Kidney (tissue), 14 donors: ENCODE measurements around the gene IQGAP3. TPM values are rescaled to one million over a fixed set of nuclear protein-coding genes. Genes with fewer than 3 reads are reported as not detected.
A peak's percentile ranks its signal among the peaks of the same experiment; 100 is the strongest.

Experiments used
- DNase-seq, 5 donors: peaks; one replicate each; pipeline ENCODE4 v3.0.0-alpha.2; 2013 to 2020
- FAIRE-seq: peaks from 2 replicates; lab custom pipeline; 2012; peaks lifted over from hg19 to GRCh38; lab: Jason Lieb, UNC
- H3K27ac ChIP-seq, 2 donors: one replicate each; pipeline ENCODE4 v1.7.0; 2013; ENCODE audit warnings: low read depth in 2 of 2, low read length in 2 of 2, inconsistent platforms in 1 of 2
- H3K27me3 ChIP-seq: one replicate; pipeline ENCODE4 v1.7.1; 2013; ENCODE audit warnings: low read length, inconsistent platforms; ENCODE audit not compliant: control insufficient read depth, insufficient read depth
- H3K36me3 ChIP-seq, 3 donors: one replicate each; pipeline versions ENCODE4 v1.7.0 to v1.7.1; 2013; ENCODE audit warnings: low read length in 3 of 3, control low read depth in 1 of 3, inconsistent platforms in 1 of 3; ENCODE audit not compliant: insufficient read depth in 3 of 3, control insufficient read depth in 2 of 3
- H3K4me1 ChIP-seq, 3 donors: one replicate each; pipeline versions ENCODE4 v1.7.0 to v1.7.1; 2013; ENCODE audit warnings: low read length in 3 of 3, inconsistent platforms in 1 of 3, low read depth in 1 of 3; ENCODE audit not compliant: control insufficient read depth in 2 of 3, insufficient read depth in 2 of 3
- H3K4me3 ChIP-seq, 3 donors: one replicate each; pipeline versions ENCODE4 v1.7.0 to v1.8.1; 2013; ENCODE audit warnings: low read length in 3 of 3, control low read depth in 1 of 3, inconsistent platforms in 1 of 3
- H3K9ac ChIP-seq, 3 donors: one replicate each; pipeline versions ENCODE4 v1.7.0 to v1.7.1; 2013; ENCODE audit warnings: low read length in 3 of 3, control low read depth in 1 of 3, inconsistent platforms in 1 of 3
- H3K9me3 ChIP-seq, 3 donors: one replicate each; pipeline versions ENCODE4 v1.7.0 to v1.7.1; 2013; ENCODE audit warnings: low read length in 3 of 3, control low read depth in 1 of 3, inconsistent platforms in 1 of 3; ENCODE audit not compliant: control insufficient read depth in 2 of 3, insufficient read depth in 1 of 3
- intact Hi-C: fragments of 100-400 bp; cut with DNase I; formaldehyde crosslinking; loops from one replicate; pipeline ENCODE4 v1.11.1; 2022
- polyA plus RNA-seq: library from polyadenylated mRNA; stranded (reverse); fragments of 350-450 nt; fragmentation: Illumina TruSeq; extraction: RNeasy Lipid Tissue Mini Kit (QIAGEN cat#74804); gene quantifications from one replicate; pipeline ENCODE4 v1.2.3, GENCODE V29; 2014; ENCODE audit warnings: low read depth, low replicate concordance; ENCODE audit not compliant: insufficient read depth
- total RNA-seq: library from RNA; stranded (reverse); fragmentation: NEBNext Ultra II Directional; extraction: Animal tissue kit (Norgen Biotek cat#: 25700); gene quantifications from one replicate; pipeline ENCODE4 v1.2.1, GENCODE V29; 2021
- TF ChIP-seq, protein P1 (sequence below): IDR thresholded peaks from 3 replicates; pipeline ENCODE4 v1.5.1; 2012; ENCODE audit warnings: mild to moderate bottlenecking, moderate library complexity, borderline replicate concordance; ENCODE audit not compliant: insufficient read depth; ENCODE audit errors: extremely low read depth
- donor health status: control.
- donor health status: control.
- donor health status: control.
- donor health status: control.
- donor health status: control.
- donor health status: DM: yes; HTN: yes; CAD: no.
- donor health status: Normal renal cell carcinoma (clear cell type).

Gene IQGAP3
- total and polyA plus RNA-seq, 2 donors from 2014 or later = 0.13 to 1.7 TPM

DNA sequence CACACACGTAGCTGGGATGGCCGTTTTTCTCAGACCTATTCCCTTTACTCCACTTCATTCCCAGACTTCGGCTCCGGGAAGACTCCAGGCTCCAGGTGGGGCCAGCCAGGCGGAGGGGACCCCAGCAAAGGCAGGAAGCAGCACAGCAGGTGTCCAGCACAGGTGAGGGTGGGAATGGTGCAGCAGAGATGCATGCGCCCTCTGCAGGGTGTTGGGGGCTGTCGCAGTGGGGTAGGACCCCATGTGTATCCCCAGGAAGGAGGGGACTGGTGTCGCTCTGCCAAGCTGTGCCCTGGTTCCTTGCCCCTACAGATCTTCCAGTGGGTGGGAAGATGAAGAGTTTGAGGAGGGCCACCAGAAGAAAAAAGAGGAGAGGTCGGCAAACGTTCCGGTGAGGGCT is 12.4 kb upstream of the IQGAP3 start:
- TF ChIP-seq, protein P1, sequence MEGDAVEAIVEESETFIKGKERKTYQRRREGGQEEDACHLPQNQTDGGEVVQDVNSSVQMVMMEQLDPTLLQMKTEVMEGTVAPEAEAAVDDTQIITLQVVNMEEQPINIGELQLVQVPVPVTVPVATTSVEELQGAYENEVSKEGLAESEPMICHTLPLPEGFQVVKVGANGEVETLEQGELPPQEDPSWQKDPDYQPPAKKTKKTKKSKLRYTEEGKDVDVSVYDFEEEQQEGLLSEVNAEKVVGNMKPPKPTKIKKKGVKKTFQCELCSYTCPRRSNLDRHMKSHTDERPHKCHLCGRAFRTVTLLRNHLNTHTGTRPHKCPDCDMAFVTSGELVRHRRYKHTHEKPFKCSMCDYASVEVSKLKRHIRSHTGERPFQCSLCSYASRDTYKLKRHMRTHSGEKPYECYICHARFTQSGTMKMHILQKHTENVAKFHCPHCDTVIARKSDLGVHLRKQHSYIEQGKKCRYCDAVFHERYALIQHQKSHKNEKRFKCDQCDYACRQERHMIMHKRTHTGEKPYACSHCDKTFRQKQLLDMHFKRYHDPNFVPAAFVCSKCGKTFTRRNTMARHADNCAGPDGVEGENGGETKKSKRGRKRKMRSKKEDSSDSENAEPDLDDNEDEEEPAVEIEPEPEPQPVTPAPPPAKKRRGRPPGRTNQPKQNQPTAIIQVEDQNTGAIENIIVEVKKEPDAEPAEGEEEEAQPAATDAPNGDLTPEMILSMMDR = no peak
- no peak overlapping the region for H3K27ac ChIP-seq
- H3K4me1 ChIP-seq = no peaks in the 10 kb centered on the region
- H3K9ac ChIP-seq = no peak overlapping the region
- H3K4me3 ChIP-seq = no peak overlapping the region
- H3K27me3 ChIP-seq = no peaks in the 10 kb centered on the region
- H3K9me3 ChIP-seq = no peaks in the 10 kb centered on the region
- DNase-seq (peak in 1 of 5 donors; percentile 19), FAIRE-seq (no peak)
- intact Hi-C loops = no loop called here
- H3K36me3 ChIP-seq = no peaks in the 10 kb centered on the region

- intact Hi-C loops = no loop called here
- FAIRE-seq = no peak
Observed at GRCh38 chr1:156583821-156584622, 11.7 kb upstream of the IQGAP3 start.

DNA sequence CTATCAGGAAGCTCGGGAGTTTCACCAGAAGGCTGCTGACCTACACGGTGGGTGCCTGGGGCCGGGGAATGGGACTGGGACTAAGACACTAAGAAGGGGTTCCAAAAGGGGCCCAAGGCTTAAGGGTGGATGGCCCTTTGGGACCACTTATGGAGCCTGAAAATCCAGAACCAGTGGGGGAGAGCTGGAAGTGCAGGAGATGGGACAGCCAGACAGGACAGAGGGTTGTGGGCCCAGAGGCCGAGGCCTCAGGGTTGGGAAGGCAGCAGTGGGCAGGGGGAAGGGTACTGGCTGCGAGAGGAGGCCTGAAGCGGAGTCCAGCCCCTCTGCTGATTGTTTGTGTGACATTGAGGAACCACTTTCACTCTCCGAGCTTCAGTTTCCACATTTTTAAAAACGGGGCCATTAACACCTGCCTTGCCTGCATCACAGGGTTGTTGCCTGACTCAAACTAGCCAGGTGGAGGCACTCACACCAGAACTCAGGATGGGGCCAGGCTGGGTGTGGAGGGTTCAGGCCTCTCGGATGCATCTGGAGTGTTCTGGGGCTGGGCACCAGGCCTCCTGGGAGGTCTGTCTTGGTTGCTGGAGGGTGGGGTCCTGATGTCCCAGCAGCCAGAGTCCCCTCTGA is 10.1 kb upstream of the IQGAP3 start:
- no peak overlapping the region for H3K27ac ChIP-seq
- no peaks in the 10 kb centered on the region for H3K9me3 ChIP-seq
- no peak for FAIRE-seq
- H3K36me3 ChIP-seq = no peaks in the 10 kb centered on the region
- no peak overlapping the region for H3K9ac ChIP-seq
- H3K4me3 ChIP-seq = no peak overlapping the region
- no peaks in the 10 kb centered on the region for H3K4me1 ChIP-seq
- no peaks in the 10 kb centered on the region for H3K27me3 ChIP-seq
- intact Hi-C loops = no loop called here
- TF ChIP-seq, protein P1 = no peak
- no peak for DNase-seq

More at GRCh38 chr1:156583821-156584622, 11.7 kb upstream of the IQGAP3 start:
- H3K4me1 ChIP-seq = no peaks in the 10 kb centered on the region
- H3K4me3 ChIP-seq = no peak overlapping the region
- H3K36me3 ChIP-seq = no peaks in the 10 kb centered on the region
- TF ChIP-seq, protein P1 = peak; percentile 96
- H3K27me3 ChIP-seq = no peaks in the 10 kb centered on the region
- H3K9ac ChIP-seq = no peak overlapping the region
- no peaks in the 10 kb centered on the region for H3K9me3 ChIP-seq
- no peak overlapping the region for H3K27ac ChIP-seq
- peak in 4 of 5 donors; percentile 86 to 94 (median 92) for DNase-seq
